ENCODE results near the gene PRDM16. TPM values are rescaled to one million over a fixed set of nuclear protein-coding genes. Genes with fewer than 3 reads are reported as not detected.

The PRDM16 gene
- total RNA-seq, 4 donors from 2014 or later = 0.41 to 0.95 TPM; not detected in 2

GRCh38 chr1:3135073-3135702, 66.2 kb downstream of the PRDM16 start:
- Histone ChIP-seq H3K36me3 (no peaks in the 10 kb centered on the region), H3K27me3 (peaks cover 18% of the 10 kb centered on the region), H3K27ac (no peak overlapping the region), H3K9me3 (no peaks in the 10 kb centered on the region), H3K4me3 (no peak overlapping the region), H3K4me1 (peaks cover 0 to 17% (median 2%) of the 10 kb centered on the region in 4 donors)
- intact Hi-C loops (cut with DNase I; ENCODE audit: low total_unique reads) = no loop called here
- DNase-seq = no peak
- in situ Hi-C loops (cut with MboI; ENCODE audit: low pct_ligation_motif_present in 1 of 4, low pct_unique_long_range_greater_than_20kb in 1 of 4, low sequenced_read_pairs in 3 of 4) = no loop called here
- TF ChIP-seq POLR2AphosphoS5 (IDR thresholded peaks at IDR 0.05) (no peak), POLR2A (IDR thresholded peaks at IDR 0.05) (no peak), CTCF (IDR thresholded peaks at IDR 0.05) (no peak), EP300 (IDR thresholded peaks at IDR 0.05; ENCODE audit: low read depth) (no peak)
- 75% methylated on average over 28 of the region's 29 CpGs; no CpG with 5 or more reads in 1 of the 2 donors for whole genome bisulfite sequencing, 2 donors (ENCODE audit: low coverage in 1 of 2)

GRCh38 chr1:3135744-3136455, 66.9 kb downstream of the PRDM16 start:
- no peaks in the 10 kb centered on the region for H3K36me3 ChIP-seq
- WGBS, 2 donors (ENCODE audit: low coverage in 1 of 2) = 86% methylated on average over 25 of the region's 35 CpGs; no CpG with 5 or more reads in 1 of the 2 donors
- TF ChIP-seq CTCF (IDR thresholded peaks at IDR 0.05) (no peak), EP300 (IDR thresholded peaks at IDR 0.05; ENCODE audit: low read depth) (no peak)
- H3K27me3 ChIP-seq = peaks cover 25% of the 10 kb centered on the region
- DNase-seq = no peak
- H3K4me3 ChIP-seq = no peak overlapping the region
- peaks cover 0 to 21% (median 2%) of the 10 kb centered on the region in 4 donors for H3K4me1 ChIP-seq
- H3K27ac ChIP-seq = no peak overlapping the region
- in situ Hi-C loops (cut with MboI; ENCODE audit: low pct_ligation_motif_present in 1 of 4, low pct_unique_long_range_greater_than_20kb in 1 of 4, low sequenced_read_pairs in 3 of 4) = no loop called here
- H3K9me3 ChIP-seq = no peaks in the 10 kb centered on the region
- intact Hi-C loops (cut with DNase I; ENCODE audit: low total_unique reads) = no loop called here

GRCh38 chr1:3136532-3136931, 67.5 kb downstream of the PRDM16 start:
- TF ChIP-seq POLR2A (IDR thresholded peaks at IDR 0.05) (no peak), CTCF (IDR thresholded peaks at IDR 0.05) (no peak), POLR2AphosphoS5 (IDR thresholded peaks at IDR 0.05) (no peak), EP300 (IDR thresholded peaks at IDR 0.05; ENCODE audit: low read depth) (no peak)
- H3K27ac ChIP-seq = no peak overlapping the region
- peaks cover 0 to 21% (median 2%) of the 10 kb centered on the region in 4 donors for H3K4me1 ChIP-seq

DNA sequence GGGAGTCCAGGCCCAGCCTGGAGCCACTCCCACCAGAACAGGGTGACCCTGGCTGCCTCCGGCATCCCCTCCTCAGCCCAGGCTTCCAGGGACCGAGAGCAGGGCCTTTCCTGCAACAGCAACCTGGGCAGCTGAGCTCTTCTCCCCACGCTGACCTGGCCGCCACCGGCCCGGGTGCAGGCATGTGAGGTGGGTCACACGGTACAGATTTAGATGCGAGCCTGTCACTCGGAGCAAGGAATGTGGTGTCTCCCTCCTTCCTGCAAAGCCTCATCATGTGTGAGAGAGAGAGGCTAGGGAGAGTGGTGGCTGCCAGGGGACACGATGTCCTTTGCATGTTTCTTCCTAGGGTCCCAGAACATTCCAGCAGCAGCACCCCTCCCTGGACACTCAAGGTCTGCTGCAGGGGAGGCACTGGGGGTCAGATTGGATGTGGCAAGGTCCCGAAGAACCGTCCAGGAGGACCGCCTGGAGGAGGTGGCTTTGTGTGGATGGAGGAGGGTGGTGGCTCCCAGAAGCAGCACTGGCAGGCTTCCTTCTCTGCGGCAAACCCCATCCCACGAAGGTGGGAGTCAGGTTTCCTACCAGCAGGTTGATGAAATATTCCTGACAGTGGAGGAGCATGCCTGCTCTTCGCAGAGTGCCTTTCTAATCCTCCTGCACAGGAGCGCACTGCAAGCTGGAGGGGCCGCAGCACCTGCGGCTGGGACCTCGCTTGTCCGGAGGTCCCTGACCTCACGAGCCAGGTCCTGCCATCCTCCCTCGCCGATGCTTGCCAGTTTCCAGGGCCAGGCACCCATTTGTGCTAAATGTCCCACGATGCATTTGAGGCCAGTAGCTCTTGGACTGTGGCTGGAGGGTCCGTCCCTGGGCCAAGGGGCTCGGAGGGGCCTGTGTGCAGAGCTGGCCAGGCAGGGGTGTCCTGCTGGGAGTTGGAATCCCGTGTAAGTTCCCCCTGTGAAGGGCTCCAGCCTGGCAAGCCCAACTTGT, 68.4 kb downstream of the PRDM16 start:
- peaks cover 0 to 21% (median 2%) of the 10 kb centered on the region in 4 donors for H3K4me1 ChIP-seq
- in situ Hi-C loops (cut with MboI; ENCODE audit: low pct_ligation_motif_present in 1 of 4, low pct_unique_long_range_greater_than_20kb in 1 of 4, low sequenced_read_pairs in 3 of 4) = no loop called here
- WGBS, 2 donors (ENCODE audit: low coverage in 1 of 2) = 89% methylated on average over 25 of the region's 28 CpGs; no CpG with 5 or more reads in 1 of the 2 donors

More at GRCh38 chr1:3136532-3136931, 67.5 kb downstream of the PRDM16 start:
- peaks cover 26% of the 10 kb centered on the region for H3K27me3 ChIP-seq
- H3K9me3 ChIP-seq = no peaks in the 10 kb centered on the region
- DNase-seq = no peak
- in situ Hi-C loops (cut with MboI; ENCODE audit: low pct_ligation_motif_present in 1 of 4, low pct_unique_long_range_greater_than_20kb in 1 of 4, low sequenced_read_pairs in 3 of 4) (no loop called here), intact Hi-C loops (cut with DNase I; ENCODE audit: low total_unique reads) (no loop called here)
- H3K36me3 ChIP-seq = no peaks in the 10 kb centered on the region
- no peak overlapping the region for H3K4me3 ChIP-seq
- WGBS, 2 donors (ENCODE audit: low coverage in 1 of 2) = 74% methylated on average over 3 of the region's 5 CpGs; no CpG with 5 or more reads in 1 of the 2 donors

More for the DNA sequence above, 68.4 kb downstream of the PRDM16 start:
- Histone ChIP-seq H3K9me3 (no peaks in the 10 kb centered on the region), H3K36me3 (no peaks in the 10 kb centered on the region), H3K4me3 (no peak overlapping the region), H3K27me3 (peaks cover 31% of the 10 kb centered on the region), H3K27ac (no peak overlapping the region)
- no peak for TF ChIP-seq EP300 (IDR thresholded peaks at IDR 0.05; ENCODE audit: low read depth)
- no peak for TF ChIP-seq POLR2AphosphoS5 (IDR thresholded peaks at IDR 0.05)
- no peak for TF ChIP-seq CTCF (IDR thresholded peaks at IDR 0.05)
- no peak for TF ChIP-seq POLR2A (IDR thresholded peaks at IDR 0.05)
- DNase-seq = no peak
- intact Hi-C loops (cut with DNase I; ENCODE audit: low total_unique reads) = no loop called here
